Measurements from ENCODE around the gene SLC41A2. TPM values are rescaled to one million over a fixed set of nuclear protein-coding genes. Genes with fewer than 3 reads are reported as not detected.

SLC41A2 gene
- total and polyA plus RNA-seq, 2 donors (not counting 3 experiments of a cell fraction or from before 2014, with no cell fraction given), result 1.7 to 7.5 TPM

GRCh38 chr12:104942075-104942474 lies 16.0 kb downstream of the SLC41A2 start:
- dilution Hi-C loops (cut with MboI; ENCODE audit: extremely low pct_ligation_motif_present, low sequenced_read_pairs) (no loop called here), intact Hi-C loops (cut with micrococcal nuclease) (no loop called here)
- no peaks in the 10 kb centered on the region for H3K9me3 ChIP-seq (replicated peaks; ENCODE audit: control insufficient read depth, insufficient read depth, low read length)
- POLR2A ChIA-PET, result no interaction called here
- H3K9me1 ChIP-seq (replicated peaks; ENCODE audit: control insufficient read depth, extremely low read depth, insufficient read depth, low read length), result no peaks in the 10 kb centered on the region
- no peaks in the 10 kb centered on the region for H3K27me3 ChIP-seq (ENCODE audit: control insufficient read depth in 2 of 2, insufficient read depth in 2 of 2, low read length in 2 of 2)
- no TSS peak for BruUV-seq (replicated peaks)
- H3K27ac ChIP-seq (ENCODE audit: insufficient read depth, low read depth, low read length), result no peak overlapping the region
- H3K36me3 ChIP-seq (ENCODE audit: control insufficient read depth in 2 of 2, extremely low read depth in 1 of 2, insufficient read depth in 2 of 2, low read length in 2 of 2), result no peaks in the 10 kb centered on the region
- H3K79me2 ChIP-seq (ENCODE audit: control insufficient read depth, insufficient read depth, low read length), result no peaks in the 10 kb centered on the region
- CTCF ChIA-PET, result interaction anchor here (0.7 to 1.3 kb wide), 3 partner anchors 8 to 560 kb away, joined by 3 read pairs; no protein-coding TSS in a partner anchor
- no peak overlapping the region for H2AFZ ChIP-seq (ENCODE audit: low read depth, low read length)
- no peaks in the 10 kb centered on the region for H3K4me1 ChIP-seq (ENCODE audit: control insufficient read depth, extremely low read depth, insufficient read depth, low read length)
- DNase-seq (ENCODE audit: low read depth, low spot score) (no peak), FAIRE-seq (no peak)
- no peak overlapping the region for H3K9ac ChIP-seq (replicated peaks; ENCODE audit: extremely low read depth, insufficient read depth, low read length)
- TF ChIP-seq POLR2A (IDR thresholded peaks at IDR 0.05; ENCODE audit: low read depth, low read length) (no peak), POLR2AphosphoS5 (IDR thresholded peaks at IDR 0.05; ENCODE audit: insufficient read depth, low read depth, low read length) (no peak), FOS (IDR thresholded peaks at IDR 0.05; ENCODE audit: borderline replicate concordance, insufficient read depth, low read length) (no peak)
- H4K20me1 ChIP-seq (replicated peaks; ENCODE audit: control insufficient read depth, extremely low read depth, insufficient read depth, low read length), result no peaks in the 10 kb centered on the region
- no peak overlapping the region for H3K4me3 ChIP-seq (replicated peaks in 1 of 3; ENCODE audit: insufficient read depth in 1 of 3, low read depth in 1 of 3, low read length in 3 of 3)
- H3K4me2 ChIP-seq (ENCODE audit: insufficient read depth, low read length), result no peak overlapping the region

- Histone ChIP-seq H3K4me3 (replicated peaks in 1 of 3; ENCODE audit: insufficient read depth in 1 of 3, low read depth in 1 of 3, low read length in 3 of 3) (no peak overlapping the region), H3K27ac (ENCODE audit: insufficient read depth, low read depth, low read length) (no peak overlapping the region), H3K9ac (replicated peaks; ENCODE audit: extremely low read depth, insufficient read depth, low read length) (no peak overlapping the region), H3K79me2 (ENCODE audit: control insufficient read depth, insufficient read depth, low read length) (no peaks in the 10 kb centered on the region), H3K9me3 (replicated peaks; ENCODE audit: control insufficient read depth, insufficient read depth, low read length) (no peaks in the 10 kb centered on the region), H3K4me2 (ENCODE audit: insufficient read depth, low read length) (no peak overlapping the region), H3K27me3 (ENCODE audit: control insufficient read depth in 2 of 2, insufficient read depth in 2 of 2, low read length in 2 of 2) (no peaks in the 10 kb centered on the region), H3K9me1 (replicated peaks; ENCODE audit: control insufficient read depth, extremely low read depth, insufficient read depth, low read length) (no peaks in the 10 kb centered on the region), H4K20me1 (replicated peaks; ENCODE audit: control insufficient read depth, extremely low read depth, insufficient read depth, low read length) (no peaks in the 10 kb centered on the region), H3K4me1 (ENCODE audit: control insufficient read depth, extremely low read depth, insufficient read depth, low read length) (no peaks in the 10 kb centered on the region), H2AFZ (ENCODE audit: low read depth, low read length) (no peak overlapping the region), H3K36me3 (ENCODE audit: control insufficient read depth in 2 of 2, extremely low read depth in 1 of 2, insufficient read depth in 2 of 2, low read length in 2 of 2) (no peaks in the 10 kb centered on the region)
- ChIA-PET CTCF (interaction anchor here (1.2 kb wide), 1 partner anchor 31 kb away, joined by 3 read pairs; no protein-coding TSS in a partner anchor), POLR2A (no interaction called here)
- dilution Hi-C loops (cut with MboI; ENCODE audit: extremely low pct_ligation_motif_present, low sequenced_read_pairs), result no loop called here
- FAIRE-seq (no peak), DNase-seq (ENCODE audit: low read depth, low spot score) (no peak)
- intact Hi-C loops (cut with micrococcal nuclease), result no loop called here
- TF ChIP-seq MAX (IDR thresholded peaks at IDR 0.05; ENCODE audit: insufficient read depth, insufficient read length), result no peak
- TF ChIP-seq, protein P1, sequence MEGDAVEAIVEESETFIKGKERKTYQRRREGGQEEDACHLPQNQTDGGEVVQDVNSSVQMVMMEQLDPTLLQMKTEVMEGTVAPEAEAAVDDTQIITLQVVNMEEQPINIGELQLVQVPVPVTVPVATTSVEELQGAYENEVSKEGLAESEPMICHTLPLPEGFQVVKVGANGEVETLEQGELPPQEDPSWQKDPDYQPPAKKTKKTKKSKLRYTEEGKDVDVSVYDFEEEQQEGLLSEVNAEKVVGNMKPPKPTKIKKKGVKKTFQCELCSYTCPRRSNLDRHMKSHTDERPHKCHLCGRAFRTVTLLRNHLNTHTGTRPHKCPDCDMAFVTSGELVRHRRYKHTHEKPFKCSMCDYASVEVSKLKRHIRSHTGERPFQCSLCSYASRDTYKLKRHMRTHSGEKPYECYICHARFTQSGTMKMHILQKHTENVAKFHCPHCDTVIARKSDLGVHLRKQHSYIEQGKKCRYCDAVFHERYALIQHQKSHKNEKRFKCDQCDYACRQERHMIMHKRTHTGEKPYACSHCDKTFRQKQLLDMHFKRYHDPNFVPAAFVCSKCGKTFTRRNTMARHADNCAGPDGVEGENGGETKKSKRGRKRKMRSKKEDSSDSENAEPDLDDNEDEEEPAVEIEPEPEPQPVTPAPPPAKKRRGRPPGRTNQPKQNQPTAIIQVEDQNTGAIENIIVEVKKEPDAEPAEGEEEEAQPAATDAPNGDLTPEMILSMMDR (IDR thresholded peaks at IDR 0.05; ENCODE audit: extremely low read depth in 1 of 2, insufficient read depth in 1 of 2, low read depth in 1 of 2, low read length in 2 of 2), result no peak
- TF ChIP-seq FOS (IDR thresholded peaks at IDR 0.05; ENCODE audit: borderline replicate concordance, insufficient read depth, low read length), result no peak
- no peak for TF ChIP-seq POLR2A (IDR thresholded peaks at IDR 0.05; ENCODE audit: low read depth, low read length)
- TF ChIP-seq MYC (IDR thresholded peaks at IDR 0.05; ENCODE audit: low read depth, low read length), result no peak
- TF ChIP-seq POLR2AphosphoS5 (IDR thresholded peaks at IDR 0.05; ENCODE audit: insufficient read depth, low read depth, low read length), result no peak
- no peak for TF ChIP-seq GATA2 (IDR thresholded peaks at IDR 0.05; ENCODE audit: insufficient read depth, insufficient read length, low read depth, low read length)
- no peak for TF ChIP-seq JUN (IDR thresholded peaks at IDR 0.05; ENCODE audit: borderline replicate concordance, insufficient read depth, insufficient read length, low read depth)
- no peak for TF ChIP-seq EZH2 (IDR thresholded peaks at IDR 0.05; ENCODE audit: borderline replicate concordance, low read depth, low read length, severe bottlenecking)
- no TSS peak for BruUV-seq (replicated peaks)
Observed at GRCh38 chr12:104941454-104941853, 16.6 kb downstream of the SLC41A2 start.

Measured in endothelial cell of umbilical vein (primary cell).